ENCODE results near the gene GALNT5.
"Not testable (repeated sequence)": the region's sequence is repeated elsewhere in the genome, so short reads cannot be mapped to it uniquely, and the experiment has no call there.

Gene GALNT5

GRCh38 chr2:157252529-157252928 lies 5.0 kb upstream of the GALNT5 start:
- DNase-seq, result no peak

DNA sequence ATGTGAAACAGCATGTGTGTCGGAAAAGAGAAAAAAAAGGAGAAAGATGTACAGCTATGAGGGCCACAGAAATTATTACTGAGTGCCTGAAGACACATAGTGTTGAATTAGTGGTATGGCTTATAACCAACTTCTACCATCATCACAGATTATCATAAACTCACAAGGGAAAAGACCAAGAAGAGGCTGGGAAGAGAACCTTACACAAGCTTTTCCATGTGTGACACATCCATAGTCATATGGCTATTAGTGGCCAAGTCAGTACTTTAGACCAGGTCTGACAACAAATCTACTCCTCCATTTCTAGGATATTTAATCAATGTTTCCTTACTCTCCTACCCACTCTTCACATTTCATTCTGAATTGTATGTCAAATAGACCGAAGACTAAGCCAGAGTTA lies 3.5 kb upstream of the GALNT5 start:
- DNase-seq, result no peak

GRCh38 chr2:157255746-157256145 lies 1.8 kb upstream of the GALNT5 start:
- no peak for DNase-seq

DNA sequence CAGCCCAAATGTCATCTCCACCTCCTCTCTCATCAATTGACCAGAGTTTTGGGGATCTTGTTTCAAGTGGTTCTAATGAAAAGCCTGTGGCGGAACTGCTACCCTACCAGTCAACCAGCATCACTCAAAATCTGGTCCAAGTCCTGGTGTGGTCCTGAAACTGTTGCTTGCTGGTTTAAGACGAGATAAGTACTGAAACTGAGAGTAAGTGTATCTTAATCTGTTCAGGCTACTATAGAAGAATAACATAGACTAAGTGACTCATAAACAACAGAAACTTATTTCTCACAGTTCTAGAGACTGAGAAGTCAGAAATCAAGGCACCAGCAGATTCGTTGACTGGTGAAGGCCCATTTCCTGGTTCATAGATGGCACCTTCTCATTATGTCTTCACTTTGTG lies 879 bp upstream of the GALNT5 start:
- DNase-seq, result peak; percentile 65

DNA sequence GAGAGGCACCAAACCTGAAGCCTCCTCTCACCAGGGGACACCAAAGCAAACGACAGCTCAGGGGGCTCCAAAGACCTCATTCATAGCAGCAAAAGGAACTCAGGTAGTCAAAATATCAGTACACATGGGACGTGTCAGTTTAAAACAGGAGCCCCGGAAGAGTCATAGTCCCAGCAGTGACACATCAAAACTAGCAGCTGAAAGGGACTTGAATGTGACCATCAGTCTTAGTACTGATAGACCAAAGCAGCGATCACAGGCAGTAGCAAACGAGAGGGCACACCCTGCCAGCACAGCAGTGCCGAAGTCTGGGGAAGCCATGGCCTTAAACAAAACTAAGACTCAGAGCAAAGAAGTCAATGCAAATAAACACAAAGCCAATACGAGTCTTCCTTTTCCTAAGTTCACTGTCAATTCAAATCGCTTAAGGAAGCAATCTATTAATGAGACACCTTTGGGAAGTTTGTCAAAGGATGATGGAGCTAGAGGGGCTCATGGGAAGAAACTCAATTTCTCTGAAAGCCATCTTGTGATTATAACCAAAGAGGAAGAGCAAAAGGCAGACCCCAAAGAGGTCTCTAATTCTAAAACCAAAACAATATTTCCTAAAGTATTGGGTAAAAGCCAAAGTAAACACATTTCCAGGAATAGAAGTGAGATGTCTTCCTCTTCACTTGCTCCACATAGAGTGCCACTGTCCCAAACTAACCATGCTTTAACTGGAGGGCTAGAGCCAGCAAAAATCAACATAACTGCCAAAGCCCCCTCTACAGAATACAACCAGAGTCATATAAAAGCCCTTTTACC lies 1.2 kb downstream of the GALNT5 start:
- no peak for DNase-seq

GRCh38 chr2:157259386-157259785 lies 1.9 kb downstream of the GALNT5 start:
- no peak for DNase-seq

DNA sequence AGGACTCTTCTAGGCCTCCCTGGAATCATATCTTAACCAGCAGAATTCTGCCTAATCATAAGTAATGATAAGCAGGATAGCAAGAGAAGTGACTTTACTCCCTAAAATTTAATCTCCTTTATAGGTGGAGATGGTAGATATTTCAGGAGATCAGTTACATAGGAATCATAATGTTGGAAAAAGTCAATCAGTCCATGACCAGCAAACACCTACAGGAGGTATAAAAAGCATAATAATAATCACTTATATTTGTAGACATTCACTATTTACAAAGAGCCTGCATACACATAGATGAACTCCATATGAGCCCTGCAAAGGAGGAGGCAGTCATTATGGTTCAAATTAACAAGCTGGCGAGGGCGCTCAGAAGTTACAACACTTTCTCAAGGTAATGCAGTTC lies 2.5 kb downstream of the GALNT5 start:
- no peak for DNase-seq

- DNase-seq, result no peak
Measured at GRCh38 chr2:157260533-157261198, 3.2 kb downstream of the GALNT5 start.

GRCh38 chr2:157261199-157261782 lies 3.8 kb downstream of the GALNT5 start:
- DNase-seq, result peak; percentile 84

DNA sequence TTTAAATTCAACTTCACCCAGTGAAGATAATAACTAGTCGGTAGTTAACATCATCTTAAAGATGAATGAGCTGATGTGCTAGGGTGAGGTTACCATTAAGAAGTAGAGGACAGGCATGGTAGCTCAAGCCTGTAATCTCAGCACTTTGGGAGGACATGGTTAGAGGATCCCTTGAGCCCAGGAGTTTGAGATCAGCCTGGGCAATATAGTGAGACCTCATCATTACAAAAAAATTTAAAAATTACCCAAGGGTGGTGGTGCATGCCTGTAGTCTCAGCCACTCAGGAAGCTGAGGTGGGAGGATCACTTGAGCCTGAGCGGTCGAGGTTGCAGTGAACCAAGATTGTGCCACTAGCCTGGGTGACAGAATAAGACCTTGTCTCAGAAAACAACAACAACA lies 4.7 kb downstream of the GALNT5 start:
- no peak for DNase-seq

DNA sequence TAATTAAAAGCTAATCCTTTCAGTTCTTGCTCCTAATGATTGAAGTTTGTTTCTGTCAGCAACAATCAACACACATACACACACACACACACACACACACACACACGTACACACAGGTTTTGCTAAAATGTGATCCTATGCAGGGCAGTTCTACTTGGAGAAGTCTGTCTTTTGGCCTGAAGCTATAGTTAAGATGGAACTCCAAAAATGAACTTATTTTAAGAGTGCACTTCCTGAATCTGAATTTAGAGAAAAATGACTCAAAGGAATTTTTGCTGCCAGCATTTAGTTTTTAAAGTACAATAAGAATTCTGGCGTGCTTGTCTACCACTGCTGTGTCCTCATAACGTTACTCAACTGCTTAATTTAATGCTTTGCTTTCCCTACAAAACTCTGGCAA lies 6.6 kb downstream of the GALNT5 start:
- no peak for DNase-seq

GRCh38 chr2:157265825-157266224 lies 8.3 kb downstream of the GALNT5 start:
- no peak for DNase-seq

DNA sequence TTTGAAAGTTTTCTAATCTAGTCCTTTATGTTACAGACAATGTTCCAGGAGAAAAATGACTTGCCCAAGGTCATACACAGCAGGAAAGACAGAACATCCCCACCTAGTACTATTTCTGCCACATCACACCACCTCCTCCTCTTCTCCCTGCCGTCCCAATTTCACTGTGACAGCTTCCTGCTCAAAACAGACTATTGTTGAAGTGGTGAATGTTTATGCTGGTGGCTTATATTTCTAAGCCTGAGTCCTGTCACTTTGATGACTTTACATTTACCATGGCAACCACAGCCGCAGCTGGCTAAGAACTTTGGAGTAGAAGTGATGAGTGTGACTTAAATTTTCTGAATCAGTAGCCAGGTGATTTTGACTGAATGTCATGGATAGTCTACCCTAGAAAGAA lies 10.0 kb downstream of the GALNT5 start:
- DNase-seq, result no peak

DNA sequence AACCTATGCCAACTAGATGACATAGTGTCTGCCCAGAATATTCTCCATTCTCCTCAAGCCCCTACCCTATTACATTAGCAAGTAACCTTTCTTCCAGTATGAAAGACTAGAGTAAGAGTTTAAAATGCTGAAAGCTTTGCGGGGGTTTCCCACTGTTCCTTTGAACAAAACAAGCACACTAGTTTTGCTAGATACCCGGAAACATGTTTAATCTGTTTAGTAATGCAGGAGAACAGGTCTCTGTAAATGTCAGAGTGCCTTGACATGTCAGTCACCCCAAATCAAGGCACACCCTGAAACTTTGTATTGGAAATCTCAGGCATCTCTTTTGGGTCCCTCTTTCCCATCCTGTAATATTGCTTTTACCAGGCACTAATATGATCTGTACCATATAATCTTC lies 11.6 kb downstream of the GALNT5 start:
- DNase-seq, result no peak

- no peak for DNase-seq
Measured at GRCh38 chr2:157269922-157270321, 12.4 kb downstream of the GALNT5 start.

DNA sequence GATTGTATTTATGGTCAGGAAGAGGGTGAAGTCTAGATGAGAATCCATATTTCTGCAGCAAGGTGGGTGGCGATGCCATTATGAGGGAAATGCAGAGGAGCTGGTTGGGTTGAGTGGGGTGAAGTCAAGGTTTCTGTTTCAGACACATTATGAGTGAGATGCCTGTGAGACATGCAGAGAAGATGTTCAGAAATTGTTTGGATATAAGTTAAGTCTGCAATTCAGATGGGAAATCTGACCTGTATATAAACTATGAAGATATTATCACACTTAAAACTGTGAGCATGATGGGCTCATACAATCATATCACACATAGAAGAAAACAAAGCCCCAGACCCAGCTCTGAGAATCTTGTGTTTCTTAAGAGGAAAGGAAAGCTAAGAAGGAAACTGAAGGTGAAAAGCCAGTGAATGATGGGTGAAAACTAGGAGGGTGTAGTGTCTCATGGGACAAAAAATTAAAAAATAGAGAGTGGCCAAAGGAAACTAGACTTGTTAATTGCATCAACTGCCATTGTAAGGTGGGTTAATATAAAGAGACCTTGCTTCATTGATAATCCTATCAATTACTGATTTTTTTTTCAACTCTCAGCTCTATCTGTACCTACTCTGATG lies 14.2 kb downstream of the GALNT5 start:
- no peak for DNase-seq

DNA sequence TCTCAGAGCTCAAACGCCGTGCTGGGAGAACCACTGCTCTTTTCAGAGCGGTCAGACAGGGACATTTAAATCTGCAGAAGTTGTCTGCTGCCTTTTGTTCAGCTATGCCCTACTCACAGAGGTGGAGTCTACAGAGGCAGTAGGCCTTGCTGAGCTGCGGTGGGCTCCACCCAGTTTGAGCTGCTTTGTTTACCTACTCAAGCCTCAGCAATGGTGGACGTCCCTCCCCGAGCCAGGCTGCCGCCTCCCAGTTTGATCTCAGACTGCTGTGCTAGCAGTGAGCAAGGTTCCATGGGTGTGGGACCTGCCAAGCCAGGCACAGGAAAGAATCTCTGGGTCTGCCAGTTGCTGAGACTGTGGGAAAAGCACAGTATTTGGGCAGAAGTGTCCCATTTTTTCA lies 21.8 kb downstream of the GALNT5 start:
- DNase-seq, result not testable (repeated sequence)

DNA sequence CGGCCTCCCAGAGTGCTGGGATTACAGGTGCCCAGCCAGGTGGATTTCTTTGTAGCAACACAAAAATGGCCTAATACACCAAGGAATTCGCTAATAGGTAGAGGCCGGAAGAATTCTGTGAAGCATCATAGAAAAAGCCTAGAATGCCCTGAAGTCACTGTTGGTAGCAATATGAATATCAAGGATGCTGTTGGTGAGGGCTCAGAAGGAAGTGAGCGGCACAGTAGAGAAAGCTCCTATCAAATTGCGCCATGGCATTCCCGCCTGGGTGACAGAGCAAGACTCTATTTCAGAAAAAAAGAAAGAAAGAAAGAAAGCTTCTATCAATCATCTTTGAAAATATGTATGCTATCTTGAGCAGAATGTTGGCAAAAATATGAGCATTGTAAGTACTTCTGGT lies 23.8 kb downstream of the GALNT5 start:
- DNase-seq, result no peak

GRCh38 chr2:157283468-157283867 lies 26.0 kb downstream of the GALNT5 start:
- DNase-seq, result no peak

GRCh38 chr2:157287160-157287559 lies 29.7 kb downstream of the GALNT5 start:
- no peak for DNase-seq

DNA sequence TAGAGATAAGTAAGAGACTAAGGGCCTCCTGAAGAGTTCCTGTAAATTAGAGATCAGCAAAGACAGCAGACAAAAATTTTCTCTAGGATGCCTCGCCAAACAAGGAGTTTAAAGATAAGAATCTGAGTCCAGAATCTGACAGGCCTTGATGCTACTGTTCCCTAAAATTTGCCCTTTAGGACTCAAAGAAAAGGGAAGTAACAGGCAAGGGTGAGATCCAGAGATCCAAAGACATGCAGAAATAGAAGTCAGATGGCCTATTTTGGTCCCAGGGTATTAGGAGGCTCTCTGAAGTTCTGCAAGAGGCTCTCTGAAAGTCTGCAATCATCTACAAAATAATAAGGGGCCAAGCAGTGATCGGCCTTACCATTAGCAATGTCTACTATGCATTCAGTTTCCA lies 33.0 kb downstream of the GALNT5 start:
- no peak for DNase-seq

DNA sequence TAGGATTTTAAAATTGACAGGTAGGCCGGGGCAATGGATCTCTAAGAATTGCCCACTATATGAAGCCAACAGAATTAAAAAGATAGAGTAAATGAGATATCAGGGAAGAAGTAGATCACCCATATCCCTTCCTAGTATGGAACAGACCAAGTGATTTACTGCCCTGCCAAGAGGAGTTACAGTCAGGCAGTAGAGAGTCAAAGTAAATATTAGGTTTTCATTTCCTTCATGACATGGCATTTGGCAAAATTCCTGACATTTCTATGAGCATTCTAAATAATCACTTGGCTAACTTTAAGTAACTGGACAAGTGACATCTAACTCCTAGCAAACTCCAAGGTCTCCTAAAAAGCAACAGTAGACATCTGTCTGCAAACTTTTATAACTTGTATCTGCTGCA lies 33.5 kb downstream of the GALNT5 start:
- DNase-seq, result no peak

DNA sequence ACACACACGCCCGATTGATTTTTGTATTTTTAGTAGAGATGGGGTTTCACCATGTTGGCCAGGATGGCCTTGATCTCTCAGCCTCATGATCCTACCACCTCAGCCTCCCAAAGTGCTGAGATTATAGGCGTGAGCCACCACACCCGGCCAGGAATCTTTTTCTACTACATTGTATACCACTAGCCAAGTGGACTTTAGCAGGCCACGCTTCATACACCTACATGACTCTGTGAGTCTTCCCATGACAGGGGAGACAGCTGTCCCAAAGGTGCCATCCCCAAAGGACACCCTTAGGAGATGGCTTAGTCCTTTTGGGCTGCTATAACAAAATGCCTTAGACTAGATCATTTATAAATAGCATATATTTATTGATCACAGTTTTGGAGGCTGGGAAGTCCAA lies 35.3 kb downstream of the GALNT5 start:
- DNase-seq, result no peak

DNA sequence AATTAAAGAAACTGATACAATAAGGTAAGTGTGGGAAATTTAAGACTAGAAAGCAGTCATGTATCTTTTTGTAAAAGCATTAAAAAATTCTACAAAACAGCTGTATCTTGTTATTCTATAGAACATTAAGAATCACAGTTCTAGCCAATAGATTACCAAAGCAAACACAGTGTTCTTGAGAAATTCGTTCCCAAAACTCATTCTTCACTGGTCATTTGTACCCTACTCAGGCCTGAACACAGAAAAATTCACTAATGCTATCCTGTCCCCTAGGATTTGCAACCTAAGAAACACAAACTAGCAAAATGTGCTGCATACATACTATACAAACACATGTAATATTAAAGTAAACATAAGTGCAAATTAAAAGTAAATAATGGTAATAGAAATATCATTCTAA lies 39.0 kb downstream of the GALNT5 start:
- DNase-seq, result no peak
